Endothelial cell of umbilical vein (primary cell): Measurements from ENCODE around the gene CCDC12. TPM values are rescaled to one million over a fixed set of nuclear protein-coding genes. Genes with fewer than 3 reads are reported as not detected.

Experiments
- BruUV-seq: library from RNA; stranded (reverse); fragments of 400-500 nt; replicated peaks from 2 replicates; lab custom pipeline; 2021; lab: Mats Ljungman, UMichigan
- CTCF ChIA-PET: fragments of 300-600, 350-600 bp; sonication (Branson Sonifier 250); formaldehyde crosslinking; loops from one replicate; lab custom pipeline; 2021; ENCODE audit warnings: antibody characterized with exemption, inconsistent platforms; lab: Charles Lee
- POLR2A ChIA-PET: fragments of 300-600, 350-600 bp; sonication (Branson Sonifier 250); formaldehyde crosslinking; loops from one replicate; lab custom pipeline; 2021; ENCODE audit warnings: antibody characterized with exemption, inconsistent platforms; lab: Charles Lee
- DNase-seq: peaks from one replicate; pipeline ENCODE4 v3.0.0-alpha.2; 2011; ENCODE audit warnings: low read depth, low spot score
- FAIRE-seq: peaks from 2 replicates; lab custom pipeline; 2011; peaks lifted over from hg19 to GRCh38; lab: Jason Lieb, UNC
- H2AFZ ChIP-seq: 2 replicates; pipeline ENCODE4 v1.6.0; 2012; ENCODE audit warnings: low read depth, low read length, control low read depth, inconsistent platforms
- H3K27ac ChIP-seq: 2 replicates; pipeline ENCODE4 v1.5.1; 2011; ENCODE audit warnings: low read depth, mild to moderate bottlenecking, control low read depth, low read length, moderate library complexity; ENCODE audit not compliant: insufficient read depth
- H3K27me3 ChIP-seq, 2 experiments: 2 replicates each; pipeline versions ENCODE4 v1.6.0 to v1.6.1; 2011; ENCODE audit warnings: low read length in 2 of 2, mixed read lengths in 1 of 2; ENCODE audit not compliant: control insufficient read depth in 2 of 2, insufficient read depth in 2 of 2
- H3K36me3 ChIP-seq, 2 experiments: 2 replicates in 1 of 2; 3 replicates in 1 of 2; pipeline ENCODE4 v1.5.1; 2011; ENCODE audit warnings: low read length in 2 of 2, mild to moderate bottlenecking in 1 of 2, moderate library complexity in 1 of 2; ENCODE audit not compliant: control insufficient read depth in 2 of 2, insufficient read depth in 2 of 2; ENCODE audit errors: extremely low read depth in 1 of 2
- H3K4me1 ChIP-seq: 3 replicates; pipeline ENCODE4 v1.5.1; 2011; ENCODE audit warnings: mild to moderate bottlenecking, low read length; ENCODE audit not compliant: control insufficient read depth, insufficient read depth; ENCODE audit errors: extremely low read depth
- H3K4me2 ChIP-seq: 2 replicates; pipeline ENCODE4 v1.6.1; 2011; ENCODE audit warnings: low read length, control low read depth, mixed read lengths; ENCODE audit not compliant: insufficient read depth
- H3K4me3 ChIP-seq, 3 experiments: fragments of 200-600 bp in 1 of 3; sonication (generic), shearing (Covaris generic) in 1 of 3; replicated peaks in 1 of 3; 2 replicates each; pipeline ENCODE4 v1.5.1; 2011 to 2016; ENCODE audit warnings: control low read depth in 3 of 3, low read length in 3 of 3, mild to moderate bottlenecking in 2 of 3, inconsistent platforms in 1 of 3, low read depth in 1 of 3, moderate library complexity in 1 of 3; ENCODE audit not compliant: insufficient read depth in 1 of 3
- H3K79me2 ChIP-seq: 2 replicates; pipeline ENCODE4 v1.6.0; 2012; ENCODE audit warnings: low read length, inconsistent platforms; ENCODE audit not compliant: control insufficient read depth, insufficient read depth
- H3K9ac ChIP-seq: replicated peaks from 2 replicates; pipeline ENCODE3; 2011; ENCODE audit warnings: low read length, control low read depth; ENCODE audit not compliant: insufficient read depth; ENCODE audit errors: extremely low read depth
- H3K9me1 ChIP-seq: replicated peaks from 3 replicates; pipeline ENCODE4 v1.6.0; 2011; ENCODE audit warnings: mild to moderate bottlenecking, low read length; ENCODE audit not compliant: control insufficient read depth, insufficient read depth; ENCODE audit errors: extremely low read depth
- H3K9me3 ChIP-seq: replicated peaks from 2 replicates; pipeline ENCODE4 v1.5.1; 2012; ENCODE audit warnings: low read length, inconsistent platforms; ENCODE audit not compliant: control insufficient read depth, insufficient read depth
- H4K20me1 ChIP-seq: replicated peaks from 2 replicates; pipeline ENCODE3; 2011; ENCODE audit warnings: mild to moderate bottlenecking, low read length; ENCODE audit not compliant: control insufficient read depth, insufficient read depth; ENCODE audit errors: extremely low read depth
- EZH2 ChIP-seq: IDR thresholded peaks from 2 replicates; pipeline ENCODE4 v1.6.1; 2012; ENCODE audit warnings: borderline replicate concordance, low read depth, mild to moderate bottlenecking, moderate library complexity, low read length, inconsistent platforms; ENCODE audit not compliant: severe bottlenecking
- FOS ChIP-seq: IDR thresholded peaks from 2 replicates; pipeline ENCODE4 v1.6.1; 2011; ENCODE audit warnings: mild to moderate bottlenecking, low read length, moderate library complexity, borderline replicate concordance; ENCODE audit not compliant: insufficient read depth
- GATA2 ChIP-seq: IDR thresholded peaks from 2 replicates; pipeline ENCODE4 v1.7.0; 2011; ENCODE audit warnings: low read depth, mild to moderate bottlenecking, moderate library complexity, mixed read lengths, low read length; ENCODE audit not compliant: insufficient read length, insufficient read depth
- JUN ChIP-seq: IDR thresholded peaks from 2 replicates; pipeline ENCODE4 v1.6.1; 2011; ENCODE audit warnings: borderline replicate concordance, low read depth; ENCODE audit not compliant: insufficient read length, insufficient read depth
- MYC ChIP-seq: IDR thresholded peaks from one replicate; pipeline ENCODE4 v1.6.1; 2011; ENCODE audit warnings: mild to moderate bottlenecking, low read depth, low read length
- POLR2A ChIP-seq: IDR thresholded peaks from 2 replicates; pipeline ENCODE4 v1.6.1; 2012; ENCODE audit warnings: low read depth, mild to moderate bottlenecking, control low read depth, low read length
- POLR2AphosphoS5 ChIP-seq: IDR thresholded peaks from 2 replicates; pipeline ENCODE4 v1.6.1; 2012; ENCODE audit warnings: low read depth, mild to moderate bottlenecking, control low read depth, low read length, moderate library complexity; ENCODE audit not compliant: insufficient read depth
- dilution Hi-C: fragments of 300-500 bp; cut with MboI; formaldehyde crosslinking; loops from one replicate; pipeline ENCODE4 v1.15.0; 2019; ENCODE audit warnings: low sequenced_read_pairs; ENCODE audit not compliant: extremely low pct_ligation_motif_present
- intact Hi-C: fragments of 100-400 bp; cut with micrococcal nuclease; formaldehyde crosslinking; loops from one replicate; pipeline ENCODE4 v1.10.0; 2022
- polyA plus RNA-seq, 4 experiments: library from polyadenylated mRNA; depleted of rRNA in 3 of 4; stranded (reverse) in 3 of 4; unstranded in 1 of 4; fragments of >200 nt; gene quantifications; 2 replicates each; pipeline versions ENCODE4 v1.2.1 to v1.2.3, GENCODE V29; 2011 to 2012; ENCODE audit warnings: missing spikeins in 1 of 4
- total RNA-seq: library from RNA; stranded (reverse); gene quantifications from 2 replicates; pipeline ENCODE4 v1.2.3, GENCODE V29; 2021
- TF ChIP-seq, protein P1 (sequence below): IDR thresholded peaks from 2 replicates; pipeline ENCODE4 v1.6.1; 2011; ENCODE audit not compliant: insufficient read depth, insufficient read length
- TF ChIP-seq, protein P2 (sequence below), 2 donors: IDR thresholded peaks; 1 replicate in 1 of 2; 2 replicates in 1 of 2; pipeline ENCODE4 v1.5.1; 2011; ENCODE audit warnings: low read length in 2 of 2, mild to moderate bottlenecking in 2 of 2, moderate library complexity in 2 of 2, control low read depth in 1 of 2, inconsistent platforms in 1 of 2, low read depth in 1 of 2; ENCODE audit not compliant: insufficient read depth in 1 of 2; ENCODE audit errors: extremely low read depth in 1 of 2

CCDC12 gene
- total and polyA plus RNA-seq, 2 donors (not counting 3 experiments of a cell fraction or from before 2014, with no cell fraction given) = 35.1 to 50.5 TPM

DNA sequence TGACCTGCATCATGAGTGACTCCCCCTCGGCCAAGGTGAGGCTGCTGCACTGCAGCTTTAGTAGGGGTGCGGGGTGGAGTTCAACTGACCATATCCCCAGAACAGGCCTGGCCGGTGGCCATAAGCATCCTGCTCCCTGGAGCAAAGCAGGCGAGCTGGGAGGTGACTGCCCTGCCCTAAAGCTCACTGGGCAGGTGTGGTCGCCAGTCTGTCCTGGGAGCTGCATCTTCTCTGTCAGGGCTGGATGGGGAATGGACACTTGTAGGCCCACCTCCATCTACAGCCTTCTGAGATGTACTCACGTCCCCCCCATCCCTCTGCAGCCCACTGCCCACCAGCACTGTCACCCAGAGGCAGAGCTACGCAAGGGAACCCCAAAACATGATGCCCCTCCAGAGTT lies 17.4 kb upstream of the CCDC12 start:
- no peak overlapping the region for H3K4me2 ChIP-seq
- ChIA-PET CTCF (interaction anchor here (1.1 to 1.9 kb wide), 4 partner anchors 12 to 84 kb away, joined by 3 to 7 read pairs (median 6); no protein-coding TSS in a partner anchor), POLR2A (interaction anchor here (0.6 kb wide), 1 partner anchor 17 kb away, joined by 4 read pairs; the partner anchor contains the start of gene CCDC12)
- H3K4me1 ChIP-seq = no peaks in the 10 kb centered on the region
- H3K36me3 ChIP-seq = peaks cover under 1 to 13% of the 10 kb centered on the region in 2 experiments
- H2AFZ ChIP-seq = no peak overlapping the region
- no TSS peak for BruUV-seq
- H3K79me2 ChIP-seq = no peaks in the 10 kb centered on the region
- DNase-seq (no peak), FAIRE-seq (no peak)
- H3K4me3 ChIP-seq = no peak overlapping the region
- dilution Hi-C loops = no loop called here
- H3K9ac ChIP-seq = no peak overlapping the region
- H3K27ac ChIP-seq = no peak overlapping the region
- H4K20me1 ChIP-seq = no peaks in the 10 kb centered on the region
- no peaks in the 10 kb centered on the region for H3K9me1 ChIP-seq
- TF ChIP-seq GATA2 (no peak), JUN (no peak), FOS (no peak), EZH2 (no peak), POLR2A (no peak), MYC (no peak), POLR2AphosphoS5 (no peak)
- TF ChIP-seq, protein P1, sequence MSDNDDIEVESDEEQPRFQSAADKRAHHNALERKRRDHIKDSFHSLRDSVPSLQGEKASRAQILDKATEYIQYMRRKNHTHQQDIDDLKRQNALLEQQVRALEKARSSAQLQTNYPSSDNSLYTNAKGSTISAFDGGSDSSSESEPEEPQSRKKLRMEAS = no peak
- TF ChIP-seq, protein P2, sequence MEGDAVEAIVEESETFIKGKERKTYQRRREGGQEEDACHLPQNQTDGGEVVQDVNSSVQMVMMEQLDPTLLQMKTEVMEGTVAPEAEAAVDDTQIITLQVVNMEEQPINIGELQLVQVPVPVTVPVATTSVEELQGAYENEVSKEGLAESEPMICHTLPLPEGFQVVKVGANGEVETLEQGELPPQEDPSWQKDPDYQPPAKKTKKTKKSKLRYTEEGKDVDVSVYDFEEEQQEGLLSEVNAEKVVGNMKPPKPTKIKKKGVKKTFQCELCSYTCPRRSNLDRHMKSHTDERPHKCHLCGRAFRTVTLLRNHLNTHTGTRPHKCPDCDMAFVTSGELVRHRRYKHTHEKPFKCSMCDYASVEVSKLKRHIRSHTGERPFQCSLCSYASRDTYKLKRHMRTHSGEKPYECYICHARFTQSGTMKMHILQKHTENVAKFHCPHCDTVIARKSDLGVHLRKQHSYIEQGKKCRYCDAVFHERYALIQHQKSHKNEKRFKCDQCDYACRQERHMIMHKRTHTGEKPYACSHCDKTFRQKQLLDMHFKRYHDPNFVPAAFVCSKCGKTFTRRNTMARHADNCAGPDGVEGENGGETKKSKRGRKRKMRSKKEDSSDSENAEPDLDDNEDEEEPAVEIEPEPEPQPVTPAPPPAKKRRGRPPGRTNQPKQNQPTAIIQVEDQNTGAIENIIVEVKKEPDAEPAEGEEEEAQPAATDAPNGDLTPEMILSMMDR (IDR thresholded peaks at IDR 0.05; ENCODE audit: extremely low read depth in 1 of 2, insufficient read depth in 1 of 2, low read depth in 1 of 2, low read length in 2 of 2) = no peak
- intact Hi-C loops = loop anchor here (10.0 kb wide), 1 partner anchor 289 kb away; the partner anchor contains the start of gene TMIE
- H3K9me3 ChIP-seq = no peaks in the 10 kb centered on the region
- no peaks in the 10 kb centered on the region for H3K27me3 ChIP-seq
